Astrocyte of the spinal cord (primary cell): ENCODE data around the gene OR52L1.
"Not testable (repeated sequence)": the region's sequence is repeated elsewhere in the genome, so short reads cannot be mapped to it uniquely, and the experiment has no call there.

ENCODE experiments used
- DNase-seq: peaks from one replicate; pipeline ENCODE4 v3.0.0; 2011; ENCODE audit warnings: low read depth, low spot score
- H3K4me3 ChIP-seq: 2 replicates; pipeline ENCODE4 v1.5.1; 2011; ENCODE audit warnings: low read depth, mild to moderate bottlenecking, low read length, moderate library complexity
- CTCF ChIP-seq: IDR thresholded peaks from 2 replicates; pipeline ENCODE4 v1.5.1; 2012; ENCODE audit warnings: low read depth, mild to moderate bottlenecking, low read length, inconsistent platforms
- in situ Hi-C: cut with HindIII; loops from 2 replicates; pipeline ENCODE4 v1.10.0; 2017; ENCODE audit warnings: low sequenced_read_pairs

Gene OR52L1

GRCh38 chr11:5992150-5992549, 5.4 kb upstream of the OR52L1 start:
- H3K4me3 ChIP-seq: no peak overlapping the region
- in situ Hi-C loops: no loop called here
- DNase-seq: no peak
- TF ChIP-seq CTCF: no peak

GRCh38 chr11:5989203-5989602, 2.4 kb upstream of the OR52L1 start:
- no peak overlapping the region for H3K4me3 ChIP-seq
- in situ Hi-C loops: no loop called here
- TF ChIP-seq CTCF: no peak
- DNase-seq: no peak

- H3K4me3 ChIP-seq: no peak overlapping the region
- no peak for TF ChIP-seq CTCF
- DNase-seq: no peak
- in situ Hi-C loops: no loop called here
Observed at GRCh38 chr11:5983443-5983842, 3.3 kb downstream of the OR52L1 start.

GRCh38 chr11:5973530-5973929, 13.3 kb downstream of the OR52L1 start:
- no peak overlapping the region for H3K4me3 ChIP-seq
- in situ Hi-C loops: no loop called here
- DNase-seq: no peak
- no peak for TF ChIP-seq CTCF

GRCh38 chr11:5968394-5968793, 18.4 kb downstream of the OR52L1 start, which contains the start of gene OR56A5:
TSS of gene OR56A5 (minus strand) at chr11:5968494. CDS start at chr11:5968494, 0 bp downstream.
- in situ Hi-C loops: no loop called here
- no peak within 1 kb of the TSS for H3K4me3 ChIP-seq
- TF ChIP-seq CTCF: no peak

GRCh38 chr11:5967708-5968107, 19.1 kb downstream of the OR52L1 start:
- DNase-seq: no peak
- no peak for TF ChIP-seq CTCF

More at GRCh38 chr11:5968394-5968793, 18.4 kb downstream of the OR52L1 start, which contains the start of gene OR56A5:
- no peak for DNase-seq

GRCh38 chr11:5966958-5967357, 19.8 kb downstream of the OR52L1 start:
- no peak overlapping the region for H3K4me3 ChIP-seq
- TF ChIP-seq CTCF: no peak
- in situ Hi-C loops: no loop called here
- DNase-seq: no peak

More at GRCh38 chr11:5967708-5968107, 19.1 kb downstream of the OR52L1 start:
- in situ Hi-C loops: no loop called here
- H3K4me3 ChIP-seq: no peak overlapping the region

GRCh38 chr11:5960704-5961320, 26.0 kb downstream of the OR52L1 start:
- in situ Hi-C loops, H3K4me3 ChIP-seq, DNase-seq: not testable (repeated sequence)
